ENCODE data around the gene UGT1A3.

Gene UGT1A3

GRCh38 chr2:233795735-233796171 is 66.9 kb downstream of the UGT1A3 start:
- DNase-seq (ENCODE audit: low spot score), result no peak

- DNase-seq (ENCODE audit: low spot score), result no peak
Measured at GRCh38 chr2:233796254-233796653, 67.4 kb downstream of the UGT1A3 start.

GRCh38 chr2:233798335-233799086 is 69.7 kb downstream of the UGT1A3 start:
- DNase-seq (ENCODE audit: low spot score), result no peak

- no peak for DNase-seq (ENCODE audit: low spot score)
Measured at GRCh38 chr2:233799087-233799665, 70.3 kb downstream of the UGT1A3 start.

- DNase-seq (ENCODE audit: low spot score), result no peak
Measured at GRCh38 chr2:233799716-233800115, 70.9 kb downstream of the UGT1A3 start.

- no peak for DNase-seq (ENCODE audit: low spot score)
Measured at GRCh38 chr2:233800208-233800607, 71.4 kb downstream of the UGT1A3 start.

- no peak for DNase-seq (ENCODE audit: low spot score)
Measured at GRCh38 chr2:233801357-233802131, 72.7 kb downstream of the UGT1A3 start.

- DNase-seq (ENCODE audit: low spot score), result no peak
Measured at GRCh38 chr2:233802132-233802815, 73.4 kb downstream of the UGT1A3 start.

GRCh38 chr2:233803292-233803911 is 74.6 kb downstream of the UGT1A3 start:
- DNase-seq (ENCODE audit: low spot score), result no peak

GRCh38 chr2:233803994-233804393 is 75.2 kb downstream of the UGT1A3 start:
- DNase-seq (ENCODE audit: low spot score), result no peak

- no peak for DNase-seq (ENCODE audit: low spot score)
Measured at GRCh38 chr2:233807215-233807865, 78.5 kb downstream of the UGT1A3 start.

GRCh38 chr2:233807966-233808935 is 79.4 kb downstream of the UGT1A3 start:
- DNase-seq (ENCODE audit: low spot score), result no peak

- no peak for DNase-seq (ENCODE audit: low spot score)
Measured at GRCh38 chr2:233810385-233810784, 81.5 kb downstream of the UGT1A3 start.

- no peak for DNase-seq (ENCODE audit: low spot score)
Measured at GRCh38 chr2:233811087-233811486, 82.2 kb downstream of the UGT1A3 start.

GRCh38 chr2:233811732-233812131 is 82.9 kb downstream of the UGT1A3 start:
- DNase-seq (ENCODE audit: low spot score), result no peak

- no peak for DNase-seq (ENCODE audit: low spot score)
Measured at GRCh38 chr2:233813236-233814055, 84.6 kb downstream of the UGT1A3 start.

- no peak for DNase-seq (ENCODE audit: low spot score)
Measured at GRCh38 chr2:233814056-233814835, 85.4 kb downstream of the UGT1A3 start.

GRCh38 chr2:233815861-233816260 is 87.0 kb downstream of the UGT1A3 start:
- DNase-seq (ENCODE audit: low spot score), result no peak
